ENCODE data around the gene EIF1AD. TPM values are rescaled to one million over a fixed set of nuclear protein-coding genes. Genes with fewer than 3 reads are reported as not detected.

The EIF1AD gene
- total RNA-seq, 3 donors from 2014 or later (not counting 1 experiment from before 2014, with no cell fraction given): 49.9 to 74.2 (median 62.8) TPM

- Histone ChIP-seq H3K4me3 (ENCODE audit: low read length) (no peak overlapping the region), H3K27me3 (ENCODE audit: control insufficient read depth, insufficient read depth, low read length) (peaks cover 6% of the 10 kb centered on the region), H3K27ac (ENCODE audit: low read length) (no peak overlapping the region), H3K4me1 (ENCODE audit: control insufficient read depth, insufficient read depth, low read length) (peaks cover 26% of the 10 kb centered on the region), H3K9me3 (ENCODE audit: control insufficient read depth, insufficient read depth, low read length) (no peaks in the 10 kb centered on the region), H3K36me3 (ENCODE audit: control insufficient read depth, insufficient read depth, low read length) (no peaks in the 10 kb centered on the region)
- Mint-ChIP-seq H3K27ac (peak overlapping the region in 1 of 2 donors; percentile 16), H3K4me1 (peaks cover 25 to 32% of the 10 kb centered on the region in 2 donors), H3K9me3 (no peaks in the 10 kb centered on the region), H3K36me3 (no peaks in the 10 kb centered on the region), H3K4me3 (no peak overlapping the region), H3K27me3 (ENCODE audit: low read depth in 2 of 2) (peaks cover 0 to under 1% of the 10 kb centered on the region in 2 donors)
- TF ChIP-seq, protein P1, sequence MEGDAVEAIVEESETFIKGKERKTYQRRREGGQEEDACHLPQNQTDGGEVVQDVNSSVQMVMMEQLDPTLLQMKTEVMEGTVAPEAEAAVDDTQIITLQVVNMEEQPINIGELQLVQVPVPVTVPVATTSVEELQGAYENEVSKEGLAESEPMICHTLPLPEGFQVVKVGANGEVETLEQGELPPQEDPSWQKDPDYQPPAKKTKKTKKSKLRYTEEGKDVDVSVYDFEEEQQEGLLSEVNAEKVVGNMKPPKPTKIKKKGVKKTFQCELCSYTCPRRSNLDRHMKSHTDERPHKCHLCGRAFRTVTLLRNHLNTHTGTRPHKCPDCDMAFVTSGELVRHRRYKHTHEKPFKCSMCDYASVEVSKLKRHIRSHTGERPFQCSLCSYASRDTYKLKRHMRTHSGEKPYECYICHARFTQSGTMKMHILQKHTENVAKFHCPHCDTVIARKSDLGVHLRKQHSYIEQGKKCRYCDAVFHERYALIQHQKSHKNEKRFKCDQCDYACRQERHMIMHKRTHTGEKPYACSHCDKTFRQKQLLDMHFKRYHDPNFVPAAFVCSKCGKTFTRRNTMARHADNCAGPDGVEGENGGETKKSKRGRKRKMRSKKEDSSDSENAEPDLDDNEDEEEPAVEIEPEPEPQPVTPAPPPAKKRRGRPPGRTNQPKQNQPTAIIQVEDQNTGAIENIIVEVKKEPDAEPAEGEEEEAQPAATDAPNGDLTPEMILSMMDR (IDR thresholded peaks at IDR 0.05): no peak
- WGBS (ENCODE audit: insufficient coverage): 82% methylated on average over 4 of the region's 4 CpGs
- no peak for DNase-seq
- no peak for ATAC-seq
- intact Hi-C loops (cut with micrococcal nuclease): no loop called here
These were observed 15.4 kb upstream of the EIF1AD start for GRCh38 chr11:66017321-66017720.

- TF ChIP-seq, protein P1 (IDR thresholded peaks at IDR 0.05): no peak
- Mint-ChIP-seq H3K9me3 (no peaks in the 10 kb centered on the region), H3K27ac (peak overlapping the region in 1 of 2 donors; percentile 70), H3K4me1 (peaks cover 20 to 26% of the 10 kb centered on the region in 2 donors), H3K36me3 (no peaks in the 10 kb centered on the region), H3K27me3 (ENCODE audit: low read depth in 2 of 2) (no peaks in the 10 kb centered on the region), H3K4me3 (no peak overlapping the region)
- Histone ChIP-seq H3K36me3 (ENCODE audit: control insufficient read depth, insufficient read depth, low read length) (no peaks in the 10 kb centered on the region), H3K4me3 (ENCODE audit: low read length) (no peak overlapping the region), H3K9me3 (ENCODE audit: control insufficient read depth, insufficient read depth, low read length) (no peaks in the 10 kb centered on the region), H3K4me1 (ENCODE audit: control insufficient read depth, insufficient read depth, low read length) (peaks cover 25% of the 10 kb centered on the region), H3K27me3 (ENCODE audit: control insufficient read depth, insufficient read depth, low read length) (peaks cover 9% of the 10 kb centered on the region), H3K27ac (ENCODE audit: low read length) (no peak overlapping the region)
- DNase-seq (no peak), ATAC-seq (no peak)
- WGBS (ENCODE audit: insufficient coverage): 91% methylated on average over 10 of the region's 10 CpGs
- intact Hi-C loops (cut with micrococcal nuclease): no loop called here
These were observed 14.8 kb upstream of the EIF1AD start for GRCh38 chr11:66016793-66017177.

DNA sequence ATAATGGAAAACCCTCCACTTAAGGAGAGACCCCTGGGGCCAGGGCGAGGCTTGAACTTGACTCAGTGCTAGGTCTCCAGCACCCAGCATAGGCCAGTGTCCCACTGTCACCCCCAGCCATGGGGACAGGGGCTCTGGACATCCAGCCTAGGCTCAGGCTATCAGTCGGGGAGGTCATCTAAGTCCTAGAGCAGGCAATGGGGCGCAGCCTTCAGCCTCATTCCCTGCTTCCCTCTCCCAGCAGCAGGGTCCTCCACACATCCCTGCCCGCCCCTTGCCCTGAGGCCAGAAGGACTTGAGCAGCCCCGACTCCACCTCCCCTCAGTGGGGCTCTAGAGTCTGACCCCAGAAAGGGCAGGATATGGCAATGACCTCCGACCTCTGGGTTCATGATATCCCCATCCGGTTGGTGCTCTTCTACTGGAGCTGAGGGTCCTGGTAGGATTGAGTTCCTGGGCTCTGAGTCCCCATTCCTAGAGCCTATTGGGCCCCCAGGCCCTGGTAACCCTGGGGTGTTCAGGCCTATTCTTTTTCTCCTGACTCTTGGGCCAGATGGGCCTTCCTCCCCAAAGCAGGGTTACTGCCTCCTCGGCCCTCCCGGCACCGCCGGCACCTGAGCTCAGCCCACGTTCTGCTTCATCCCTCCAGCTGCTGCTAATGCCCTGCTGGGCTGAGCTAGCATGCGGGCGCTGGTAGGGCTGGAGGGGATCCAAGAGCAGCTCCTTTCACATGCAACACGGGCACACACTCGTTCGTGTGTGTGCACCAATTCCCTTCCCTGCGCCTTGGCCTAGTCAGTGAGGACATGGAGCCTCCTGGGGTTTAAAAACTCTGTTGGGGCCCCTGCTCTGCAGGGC lies 14.2 kb upstream of the EIF1AD start:
- Histone ChIP-seq H3K27me3 (ENCODE audit: control insufficient read depth, insufficient read depth, low read length) (peaks cover 15% of the 10 kb centered on the region), H3K4me1 (ENCODE audit: control insufficient read depth, insufficient read depth, low read length) (peaks cover 18% of the 10 kb centered on the region), H3K27ac (ENCODE audit: low read length) (no peak overlapping the region), H3K9me3 (ENCODE audit: control insufficient read depth, insufficient read depth, low read length) (no peaks in the 10 kb centered on the region), H3K4me3 (ENCODE audit: low read length) (no peak overlapping the region), H3K36me3 (ENCODE audit: control insufficient read depth, insufficient read depth, low read length) (no peaks in the 10 kb centered on the region)
- peak overlapping the region in 1 of 2 donors; percentile 70 for H3K27ac Mint-ChIP-seq
- 92% methylated on average over 18 of the region's 18 CpGs for WGBS (ENCODE audit: insufficient coverage)
- no peaks in the 10 kb centered on the region for H3K36me3 Mint-ChIP-seq
- ATAC-seq: no peak
- intact Hi-C loops (cut with micrococcal nuclease): no loop called here
- peaks cover 13 to 20% of the 10 kb centered on the region in 2 donors for H3K4me1 Mint-ChIP-seq
- TF ChIP-seq, protein P1 (IDR thresholded peaks at IDR 0.05): no peak
- no peak overlapping the region for H3K4me3 Mint-ChIP-seq
- no peak for DNase-seq
- H3K27me3 Mint-ChIP-seq (ENCODE audit: low read depth in 2 of 2): no peaks in the 10 kb centered on the region
- no peaks in the 10 kb centered on the region for H3K9me3 Mint-ChIP-seq

Data from natural killer cell (primary cell).